Gastroesophageal sphincter (tissue), 3 donors: Measurements from ENCODE around the gene YIPF2.

Source experiments
- EP300 ChIP-seq: sonication (generic); formaldehyde crosslinking; IDR thresholded peaks from one replicate; pipeline ENCODE4 v1.6.1; 2017; ENCODE audit warnings: antibody characterized with exemption, mild to moderate bottlenecking
- POLR2A ChIP-seq, 2 donors: fragments of 450-650 bp; IDR thresholded peaks; one replicate each; pipeline ENCODE4 v1.6.1; 2017; ENCODE audit warnings: antibody characterized with exemption in 2 of 2, mild to moderate bottlenecking in 2 of 2, moderate library complexity in 1 of 2
- POLR2AphosphoS5 ChIP-seq: sonication (generic); formaldehyde crosslinking; IDR thresholded peaks from one replicate; pipeline ENCODE4 v1.6.1; 2017; ENCODE audit warnings: antibody characterized with exemption
- TF ChIP-seq, protein P1 (sequence below), 4 experiments: fragments of 200-600 bp in 2 of 4; fragments of 450-650 bp in 2 of 4; sonication (generic) in 1 of 4; IDR thresholded peaks; one replicate each; pipeline ENCODE4 v1.5.1; 2017 to 2019; ENCODE audit warnings: antibody characterized with exemption in 4 of 4, mild to moderate bottlenecking in 2 of 4, moderate library complexity in 2 of 4

DNA sequence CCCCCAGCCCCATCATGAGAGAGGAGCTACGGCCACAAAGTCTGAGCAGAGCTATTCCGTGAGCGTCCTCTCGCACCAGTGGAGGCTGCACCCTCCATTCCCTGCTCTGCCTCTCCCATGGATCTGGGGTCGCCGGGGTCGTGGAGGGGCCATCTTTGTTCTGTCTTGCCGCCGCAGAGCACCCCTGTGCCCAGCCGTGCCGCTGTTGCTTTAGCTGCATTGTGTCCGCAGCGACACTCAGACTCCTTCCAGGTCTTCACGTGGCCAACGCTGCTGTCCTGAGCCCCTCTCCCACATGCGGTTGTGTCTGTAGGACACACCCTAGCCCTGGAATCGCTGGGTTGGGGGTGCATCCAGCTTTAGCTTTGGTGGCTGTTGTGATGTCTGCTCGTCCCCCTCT, 15.8 kb downstream of the YIPF2 start:
- TF ChIP-seq POLR2A (IDR thresholded peaks at IDR 0.05) (no peak), EP300 (no peak), POLR2AphosphoS5 (no peak)
- TF ChIP-seq, protein P1, sequence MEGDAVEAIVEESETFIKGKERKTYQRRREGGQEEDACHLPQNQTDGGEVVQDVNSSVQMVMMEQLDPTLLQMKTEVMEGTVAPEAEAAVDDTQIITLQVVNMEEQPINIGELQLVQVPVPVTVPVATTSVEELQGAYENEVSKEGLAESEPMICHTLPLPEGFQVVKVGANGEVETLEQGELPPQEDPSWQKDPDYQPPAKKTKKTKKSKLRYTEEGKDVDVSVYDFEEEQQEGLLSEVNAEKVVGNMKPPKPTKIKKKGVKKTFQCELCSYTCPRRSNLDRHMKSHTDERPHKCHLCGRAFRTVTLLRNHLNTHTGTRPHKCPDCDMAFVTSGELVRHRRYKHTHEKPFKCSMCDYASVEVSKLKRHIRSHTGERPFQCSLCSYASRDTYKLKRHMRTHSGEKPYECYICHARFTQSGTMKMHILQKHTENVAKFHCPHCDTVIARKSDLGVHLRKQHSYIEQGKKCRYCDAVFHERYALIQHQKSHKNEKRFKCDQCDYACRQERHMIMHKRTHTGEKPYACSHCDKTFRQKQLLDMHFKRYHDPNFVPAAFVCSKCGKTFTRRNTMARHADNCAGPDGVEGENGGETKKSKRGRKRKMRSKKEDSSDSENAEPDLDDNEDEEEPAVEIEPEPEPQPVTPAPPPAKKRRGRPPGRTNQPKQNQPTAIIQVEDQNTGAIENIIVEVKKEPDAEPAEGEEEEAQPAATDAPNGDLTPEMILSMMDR (IDR thresholded peaks at IDR 0.05), result no peak
